Measurements from ENCODE around the gene TBC1D22A.

The TBC1D22A gene

DNA sequence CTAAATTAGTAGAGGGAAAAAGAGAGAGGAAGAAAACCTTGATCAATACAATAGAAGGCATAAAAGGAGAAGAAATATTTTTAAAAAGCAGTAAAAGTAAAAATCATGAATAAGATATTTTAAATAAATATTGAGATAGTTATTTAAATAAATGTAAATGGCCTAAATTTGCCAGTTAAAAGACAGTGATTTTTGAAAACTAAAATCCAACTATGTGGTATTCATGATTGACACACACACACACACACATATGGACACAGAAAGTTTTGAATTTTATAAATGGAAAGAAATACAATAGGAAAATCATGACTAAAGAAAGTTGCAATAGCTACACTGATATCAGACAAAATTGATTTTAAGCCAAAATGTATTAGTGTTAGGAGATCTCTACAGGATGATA is 313.1 kb downstream of the TBC1D22A start:
- DNase-seq (ENCODE audit: low read depth, low spot score) = no peak

DNA sequence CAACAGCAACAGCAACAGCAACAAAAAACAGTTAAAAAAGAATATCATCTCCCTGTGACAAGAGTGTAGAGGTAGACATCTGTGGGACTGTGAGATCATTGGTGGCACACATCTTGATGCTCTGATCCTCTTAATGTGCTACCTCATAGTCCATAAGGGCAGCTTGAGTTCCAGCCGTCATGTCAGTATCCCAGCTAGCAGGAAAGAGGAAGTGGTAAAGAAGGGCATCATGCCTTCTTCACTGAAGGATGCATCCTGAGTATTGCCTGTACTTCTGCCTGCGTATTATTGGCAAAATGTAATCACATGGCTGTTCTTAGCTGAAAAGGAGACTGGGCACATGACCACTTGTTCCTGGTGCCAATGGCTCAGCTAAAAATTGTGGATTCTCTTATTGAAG is 314.3 kb downstream of the TBC1D22A start:
- DNase-seq (ENCODE audit: low read depth, low spot score) = no peak

DNA sequence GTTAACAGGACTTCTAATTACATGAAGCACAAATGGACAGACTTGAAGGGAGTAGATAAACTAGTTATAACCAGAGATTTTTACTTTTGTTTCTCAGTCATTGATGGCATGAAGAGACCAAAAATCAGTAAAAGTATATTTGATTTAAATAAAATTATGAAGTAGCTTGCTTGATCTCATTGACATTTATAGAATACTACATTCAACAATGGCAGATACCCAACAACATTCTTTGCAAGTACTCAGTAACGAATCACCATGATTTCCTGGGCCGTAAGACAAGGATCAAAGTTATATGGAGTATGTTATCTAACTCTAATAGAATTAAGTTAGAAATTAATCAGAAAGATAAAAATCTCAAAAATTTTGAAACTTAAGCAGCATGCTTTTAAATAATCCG is 317.6 kb downstream of the TBC1D22A start:
- DNase-seq (ENCODE audit: low read depth, low spot score) = no peak

DNA sequence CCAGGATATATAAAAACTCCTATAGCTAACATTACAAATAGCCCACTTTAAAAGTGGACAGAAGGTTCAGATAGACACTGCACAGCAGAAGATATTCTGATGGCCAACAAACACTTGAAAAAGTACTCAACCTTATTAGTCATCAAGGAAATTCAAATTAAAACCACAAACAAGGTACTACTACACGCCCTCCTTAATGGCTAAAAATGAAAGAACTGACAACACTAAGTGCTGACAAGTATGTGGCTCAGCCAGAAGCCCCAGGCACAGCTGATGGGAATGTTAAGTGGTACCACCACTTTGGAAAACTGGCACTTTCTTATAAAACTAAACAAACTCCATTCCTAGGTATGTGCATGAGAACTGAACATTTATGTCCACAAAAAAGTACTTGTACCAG is 320.1 kb downstream of the TBC1D22A start:
- no peak for DNase-seq (ENCODE audit: low read depth, low spot score)

DNA sequence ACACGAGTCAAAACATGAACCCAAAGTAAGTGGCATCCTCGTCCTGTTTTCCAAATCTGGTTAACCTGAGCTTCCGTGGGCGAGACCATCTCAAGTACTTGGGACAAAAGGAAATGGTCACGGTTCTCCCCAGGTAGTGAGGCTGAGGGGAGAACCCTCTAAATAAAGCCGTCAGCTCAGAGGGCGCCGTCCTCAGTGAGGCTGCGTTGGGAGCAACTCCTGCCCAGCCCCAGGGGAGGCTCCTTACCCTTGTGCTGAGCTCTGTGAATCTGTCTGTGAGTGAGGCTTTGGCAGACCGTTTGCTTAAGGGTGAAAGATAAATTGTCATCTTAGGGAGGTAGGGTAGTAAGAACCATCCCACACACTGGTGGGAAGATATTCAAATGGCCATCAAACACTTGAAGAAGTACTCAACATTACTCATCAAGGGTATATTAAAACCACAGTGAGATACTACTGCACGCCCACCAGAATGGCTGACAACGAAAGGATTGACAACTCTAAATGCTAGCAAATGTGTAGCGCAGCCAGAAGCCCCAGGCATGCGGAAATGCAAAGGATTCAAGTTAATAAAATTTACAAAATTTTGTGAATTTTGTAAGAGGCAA is 321.0 kb downstream of the TBC1D22A start:
- no peak for DNase-seq (ENCODE audit: low read depth, low spot score)

DNA sequence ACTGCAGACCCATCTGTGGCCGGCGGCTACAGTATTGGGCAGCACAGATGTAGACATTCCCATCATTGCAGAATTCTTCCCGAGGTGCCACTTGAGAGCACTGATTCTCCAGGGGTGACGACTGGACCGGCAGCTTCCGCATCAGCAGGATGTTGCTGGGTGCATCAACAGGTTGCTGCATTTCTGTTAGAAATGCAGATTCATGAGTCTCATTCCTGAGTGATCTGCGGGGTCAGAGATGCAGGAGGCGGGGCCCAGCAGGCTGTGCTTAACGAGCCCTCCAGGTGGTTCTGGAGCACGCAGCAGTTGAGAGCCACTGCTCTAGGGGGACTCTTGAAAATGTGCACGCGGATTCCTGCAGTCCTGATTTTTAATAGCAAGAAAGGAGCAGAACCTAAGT is 321.8 kb downstream of the TBC1D22A start:
- DNase-seq (ENCODE audit: low read depth, low spot score) = no peak

DNA sequence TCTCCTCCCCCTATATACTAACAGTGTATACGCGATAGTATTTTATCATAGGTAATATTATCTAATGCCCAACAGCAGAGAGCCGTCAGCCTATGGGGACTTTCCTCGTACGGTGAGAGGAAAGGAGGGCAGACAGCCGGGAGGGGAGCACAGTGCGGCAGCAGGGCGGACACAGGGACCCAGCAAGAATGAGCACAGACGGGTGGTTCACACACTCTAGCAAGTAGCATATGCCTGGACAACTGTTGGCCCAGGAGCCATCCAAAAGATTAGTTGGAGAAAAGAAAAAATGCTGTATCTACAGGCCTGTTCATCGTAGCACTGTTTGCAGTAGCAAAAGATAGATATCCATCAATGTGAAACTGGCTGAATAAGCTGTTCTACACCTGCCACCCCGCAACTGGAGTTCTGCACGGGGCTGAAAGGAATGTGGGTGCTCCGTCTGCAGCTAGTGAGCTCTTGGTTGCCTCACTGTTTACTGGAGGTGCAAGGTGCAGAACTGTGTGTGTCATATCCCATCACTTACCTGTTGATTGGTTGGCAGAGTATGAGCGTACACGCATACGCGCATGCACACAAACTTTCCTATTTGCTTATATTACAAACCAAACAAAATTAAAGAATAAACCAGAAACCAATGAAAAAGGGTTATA is 324.3 kb downstream of the TBC1D22A start:
- no peak for DNase-seq (ENCODE audit: low read depth, low spot score)

DNA sequence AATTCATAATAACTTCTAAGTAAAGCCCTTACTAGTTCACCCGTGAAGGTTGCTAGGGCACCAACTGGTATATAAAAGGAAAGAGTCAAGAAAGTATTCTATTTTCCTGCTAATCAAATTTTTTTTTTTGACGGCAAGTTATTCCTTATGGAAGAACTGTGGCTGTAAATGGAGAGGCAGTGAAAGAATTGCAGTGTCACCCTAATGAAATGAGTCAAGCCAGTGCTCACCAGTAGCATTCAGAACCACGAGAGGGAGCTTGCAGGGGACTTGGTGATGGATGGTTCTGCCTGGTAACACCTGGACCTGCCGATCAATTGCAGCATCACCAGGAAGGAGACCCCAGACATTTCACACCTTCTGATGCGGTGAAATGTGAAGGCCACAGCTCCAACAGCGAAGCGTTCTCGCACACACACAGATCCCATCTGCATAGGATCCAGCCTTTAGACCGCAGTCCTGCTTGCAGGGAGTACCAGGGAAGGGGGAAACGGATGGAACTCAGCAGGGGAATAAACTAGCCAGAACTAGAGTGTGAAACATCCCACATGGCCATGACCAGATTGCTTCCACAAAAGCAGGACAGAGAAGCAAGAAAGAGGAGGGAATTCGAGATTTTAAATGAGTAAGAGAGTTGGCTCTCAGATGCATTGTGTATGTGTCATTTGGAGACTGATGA is 326.2 kb downstream of the TBC1D22A start:
- DNase-seq (ENCODE audit: low read depth, low spot score) = no peak

DNA sequence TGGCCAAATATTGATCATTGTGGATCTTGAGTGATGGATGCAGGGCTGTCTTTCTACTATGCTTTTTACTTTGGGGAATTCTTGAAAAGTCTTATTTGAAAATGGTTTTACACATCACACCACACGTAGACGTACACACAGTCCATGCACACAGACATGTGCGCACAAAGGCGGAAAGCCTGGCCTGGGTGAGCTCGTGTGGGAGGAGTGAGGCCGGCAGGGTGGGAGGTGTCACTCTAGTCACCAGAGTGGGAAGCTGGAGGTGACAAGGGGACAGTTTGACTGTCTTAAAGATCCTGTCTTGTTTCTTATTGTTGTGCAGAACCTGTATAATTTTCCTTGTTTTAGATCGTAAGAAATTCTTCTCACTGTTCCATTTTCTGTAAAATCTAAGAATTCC is 326.9 kb downstream of the TBC1D22A start:
- DNase-seq (ENCODE audit: low read depth, low spot score) = no peak

DNA sequence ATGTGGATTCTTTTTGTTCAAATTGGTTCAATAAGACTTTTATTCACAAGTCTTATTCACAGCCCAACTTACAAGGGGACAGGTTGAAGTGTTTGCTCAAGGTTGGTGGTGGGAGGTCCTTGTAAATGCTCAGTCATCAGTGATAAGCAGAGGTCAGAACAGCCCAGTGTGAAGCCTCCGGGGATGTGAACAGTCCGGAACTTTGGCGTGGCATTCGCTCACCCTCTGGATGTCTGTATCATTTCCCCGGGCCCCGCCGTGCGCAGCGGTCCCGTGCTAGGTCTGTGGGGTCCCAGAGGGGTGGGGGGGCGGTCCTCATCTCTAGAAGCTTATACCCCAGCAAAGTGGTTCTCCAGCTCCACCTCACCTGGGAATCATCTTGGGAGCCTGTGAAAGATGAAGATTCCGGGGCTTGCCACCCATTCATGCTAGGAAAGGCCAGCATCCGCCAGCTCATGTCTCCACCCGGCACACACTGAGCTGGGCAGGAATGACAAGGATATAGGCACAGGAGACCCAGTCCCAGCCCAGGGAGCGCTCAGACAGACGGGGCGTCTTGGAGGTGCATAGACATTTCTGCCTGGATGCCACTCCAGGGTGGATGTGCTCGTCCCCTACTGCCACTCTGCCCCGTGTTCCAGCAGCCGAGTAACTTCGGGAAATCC is 327.5 kb downstream of the TBC1D22A start:
- no peak for DNase-seq (ENCODE audit: low read depth, low spot score)

DNA sequence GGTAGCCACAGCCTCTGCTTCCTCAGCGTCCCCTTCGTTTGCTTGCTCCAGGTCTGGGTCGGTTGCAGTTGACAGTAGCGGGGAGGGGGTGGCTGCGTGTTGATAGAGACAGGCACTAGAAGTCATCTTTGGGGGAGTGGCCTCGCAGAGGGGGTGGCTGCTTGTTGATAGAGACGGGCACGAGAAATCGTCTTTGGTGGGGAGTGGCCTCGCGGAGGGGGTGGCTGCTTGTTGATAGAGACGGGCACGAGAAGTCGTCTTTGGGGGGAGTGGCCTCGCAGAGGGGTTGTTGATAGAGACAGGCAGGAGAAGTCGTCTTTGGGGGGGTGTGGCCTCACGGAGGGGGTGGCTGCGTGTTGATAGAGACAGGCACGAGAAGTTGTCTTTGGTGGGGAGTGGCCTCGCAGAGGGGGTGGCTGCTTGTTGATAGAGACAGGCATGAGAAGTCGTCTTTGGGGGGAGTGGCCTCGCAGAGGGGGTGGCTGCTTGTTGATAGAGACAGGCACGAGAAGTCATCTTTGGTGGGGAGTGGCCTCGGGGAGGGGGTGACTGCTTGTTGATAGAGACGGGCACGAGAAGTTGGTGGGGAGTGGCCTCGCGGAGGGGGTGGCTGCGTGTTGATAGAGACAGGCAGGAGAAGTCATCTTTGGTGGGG is 328.3 kb downstream of the TBC1D22A start:
- no peak for DNase-seq (ENCODE audit: low read depth, low spot score)

DNA sequence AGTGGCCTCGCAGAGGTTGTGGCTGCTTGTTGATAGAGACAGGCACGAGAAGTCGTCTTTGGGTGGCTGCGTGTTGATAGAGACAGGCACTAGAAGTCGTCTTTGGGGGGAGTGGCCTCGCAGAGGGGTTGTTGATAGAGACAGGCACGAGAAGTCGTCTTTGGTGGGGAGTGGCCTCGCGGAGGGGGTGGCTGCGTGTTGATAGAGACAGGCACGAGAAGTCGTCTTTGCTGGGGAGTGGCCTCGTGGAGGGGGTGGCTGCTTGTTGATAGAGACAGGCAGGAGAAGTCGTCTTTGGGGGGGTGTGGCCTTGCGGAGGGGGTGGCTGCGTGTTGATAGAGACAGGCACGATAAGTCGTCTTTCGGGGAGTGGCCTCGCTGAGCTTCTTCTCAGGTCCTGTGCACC is 328.8 kb downstream of the TBC1D22A start:
- no peak for DNase-seq (ENCODE audit: low read depth, low spot score)

DNA sequence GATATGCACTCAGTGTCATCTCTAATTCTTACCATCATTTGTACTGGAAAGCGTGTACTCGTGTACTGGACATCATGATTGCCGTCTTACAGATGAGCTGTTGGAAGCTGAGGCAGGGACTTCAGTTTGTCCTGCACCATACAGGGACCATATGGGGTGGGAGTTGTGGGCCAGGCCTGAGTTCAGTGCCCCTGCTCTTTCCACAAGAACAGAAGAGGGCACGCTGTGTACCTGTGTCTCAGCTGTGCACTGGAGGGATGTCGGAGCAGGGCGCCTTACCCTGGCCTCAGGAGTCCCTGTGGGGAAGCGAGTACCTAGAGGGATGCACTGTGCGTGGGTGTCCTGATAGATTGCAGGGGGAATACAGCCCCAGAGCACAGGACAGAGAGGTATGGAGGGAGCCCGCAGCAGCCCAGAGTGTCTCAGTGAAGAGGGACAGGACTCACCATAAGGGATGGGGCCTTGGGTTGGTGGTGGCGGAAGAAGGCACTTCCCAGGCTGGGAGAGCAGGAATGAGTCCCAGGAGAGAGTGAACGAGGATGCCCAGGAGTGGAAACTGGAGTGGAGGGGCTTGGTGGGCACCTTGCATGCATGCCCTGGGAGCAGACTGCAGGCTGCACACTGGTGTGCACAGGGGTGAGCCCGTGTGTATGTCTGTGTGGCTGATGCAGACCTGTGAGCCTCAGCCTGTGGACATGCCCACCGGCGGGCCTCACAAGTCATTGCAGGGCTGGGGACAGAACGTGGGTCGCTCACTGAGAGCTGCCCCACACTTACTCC is 329.7 kb downstream of the TBC1D22A start:
- DNase-seq (ENCODE audit: low read depth, low spot score) = no peak

DNA sequence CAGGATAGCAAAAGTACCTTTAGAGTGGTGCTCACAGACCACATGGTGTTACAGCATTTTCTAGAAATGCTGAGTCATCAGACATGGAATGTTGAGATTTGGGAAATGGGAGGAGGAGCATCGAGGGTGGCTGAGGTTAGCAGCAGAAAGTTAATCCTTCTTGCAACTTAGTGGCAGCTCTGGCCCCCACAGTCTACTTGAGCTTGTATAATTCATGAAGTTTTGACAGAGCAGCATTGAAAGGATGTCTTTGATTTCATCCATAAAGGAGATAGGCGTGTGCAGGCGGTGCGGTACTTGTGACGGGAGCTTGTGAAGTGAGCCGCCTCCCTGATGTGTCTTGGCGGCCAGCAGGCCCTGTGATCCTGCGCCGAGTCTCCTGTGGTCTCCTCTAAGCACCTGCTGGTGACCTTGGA is 330.5 kb downstream of the TBC1D22A start:
- no peak for DNase-seq (ENCODE audit: low read depth, low spot score)

DNA sequence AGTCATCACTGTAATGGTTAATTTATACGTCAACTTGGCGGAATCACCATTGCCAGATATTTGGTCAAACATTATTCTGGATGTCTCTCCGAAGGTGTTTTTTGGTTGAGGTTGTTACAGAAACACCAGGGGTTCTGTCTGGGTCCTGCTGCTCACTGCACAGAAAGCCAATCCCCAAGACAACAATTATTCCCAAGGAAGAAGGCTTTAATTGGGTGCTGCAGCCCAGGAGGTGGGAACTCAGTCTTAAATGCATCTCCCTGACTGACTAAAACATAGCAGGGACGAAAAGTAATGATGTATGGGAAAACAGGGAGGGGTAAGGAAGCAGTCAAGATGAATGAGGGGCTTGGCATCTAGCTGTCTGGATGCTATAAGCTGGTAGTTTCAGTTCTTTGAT is 331.3 kb downstream of the TBC1D22A start:
- DNase-seq (ENCODE audit: low read depth, low spot score) = no peak

DNA sequence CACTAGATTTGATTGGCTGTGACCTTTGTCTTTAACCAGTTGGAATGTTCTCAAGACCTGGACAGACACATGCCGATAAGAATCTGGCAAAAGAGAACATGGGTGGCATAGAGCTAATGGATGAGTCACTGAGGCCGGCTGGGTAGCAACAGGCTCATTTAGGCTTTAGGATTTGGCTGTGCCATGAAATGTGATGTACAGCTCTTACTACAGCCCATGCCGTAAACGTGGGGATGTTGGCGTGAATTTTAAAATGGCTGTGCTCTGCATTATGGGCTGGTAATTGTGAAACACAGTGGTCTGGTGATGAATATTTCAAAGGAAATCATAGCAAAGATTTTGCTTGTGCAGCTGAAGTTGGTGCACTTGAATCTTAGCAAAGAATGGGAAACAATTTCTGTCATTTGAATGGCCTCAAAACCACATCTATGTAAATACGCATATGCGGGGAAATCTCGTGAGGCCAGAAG is 332.4 kb downstream of the TBC1D22A start:
- no peak for DNase-seq (ENCODE audit: low read depth, low spot score)

DNA sequence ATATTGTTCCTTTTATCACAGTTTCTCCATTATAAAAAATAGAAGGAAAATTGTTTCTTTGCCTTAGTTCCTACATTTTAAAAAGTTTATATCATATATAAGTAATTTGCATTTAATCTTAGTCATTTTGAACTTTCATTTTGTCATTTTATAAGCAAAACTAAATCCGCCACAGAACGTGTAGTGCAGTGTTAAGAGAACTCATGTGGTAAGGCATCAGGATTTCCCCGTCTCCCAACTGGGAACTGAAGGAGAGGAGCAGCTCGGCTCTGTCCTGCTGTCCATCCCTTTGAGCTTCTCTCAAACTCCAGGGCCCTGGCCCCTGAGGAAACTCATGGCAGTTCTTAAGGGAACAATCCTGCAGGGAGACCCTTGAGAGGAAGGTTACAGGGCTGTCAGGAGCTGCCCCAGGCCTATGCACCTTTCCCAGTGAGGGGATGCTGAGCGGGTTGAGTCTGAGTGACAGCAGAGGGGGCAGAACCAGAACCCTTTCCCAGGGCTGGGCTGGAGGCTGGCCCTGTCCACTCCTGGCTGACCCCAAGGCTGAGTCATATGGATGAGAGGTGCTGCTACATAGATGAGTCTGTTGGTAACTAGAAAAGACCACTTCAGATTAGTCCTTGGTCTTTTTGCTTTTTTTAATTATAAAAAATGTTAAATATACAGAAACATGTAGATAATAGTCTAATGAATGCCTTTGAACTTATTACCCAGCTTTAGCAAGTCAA is 333.1 kb downstream of the TBC1D22A start:
- DNase-seq (ENCODE audit: low read depth, low spot score) = no peak

DNA sequence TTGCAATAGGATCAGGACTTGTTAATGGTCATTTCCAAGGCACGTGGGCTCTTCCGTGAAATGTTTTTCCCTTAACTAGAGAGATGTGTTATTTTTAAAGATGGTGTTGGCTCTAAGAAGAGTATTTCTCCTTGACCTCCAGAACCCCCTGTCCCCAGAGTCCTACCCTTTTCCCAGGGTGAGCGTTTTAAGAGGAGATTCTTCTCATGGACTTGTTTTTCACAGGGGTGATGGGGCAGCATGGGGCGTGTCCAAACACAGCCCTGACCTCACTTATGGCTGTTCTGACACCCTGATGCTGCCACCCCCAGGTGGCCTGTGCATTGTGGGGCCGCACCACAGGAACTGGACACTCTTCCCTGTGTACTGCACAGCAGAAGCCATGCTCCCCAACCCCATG is 335.7 kb downstream of the TBC1D22A start:
- DNase-seq (ENCODE audit: low read depth, low spot score) = no peak

DNA sequence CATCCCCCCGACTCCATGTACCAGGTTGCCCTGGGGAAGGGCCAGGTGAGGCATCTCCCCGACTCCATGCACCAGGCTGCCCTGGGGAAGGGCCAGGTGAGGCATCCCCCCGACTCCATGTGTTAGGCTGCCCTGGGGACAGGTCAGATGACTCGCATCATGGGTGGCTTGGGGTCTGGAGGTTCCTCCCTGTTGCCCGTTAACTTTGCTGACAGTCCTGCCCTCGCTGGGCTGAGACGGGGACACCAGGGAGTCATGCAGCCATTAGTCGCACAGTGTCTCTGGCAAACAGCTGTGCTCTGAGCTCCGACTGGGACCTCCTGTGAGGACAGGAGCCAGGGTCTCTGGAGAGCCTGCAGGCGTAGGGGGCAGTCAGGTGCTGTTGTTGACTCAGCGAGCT is 336.1 kb downstream of the TBC1D22A start:
- no peak for DNase-seq (ENCODE audit: low read depth, low spot score)

DNA sequence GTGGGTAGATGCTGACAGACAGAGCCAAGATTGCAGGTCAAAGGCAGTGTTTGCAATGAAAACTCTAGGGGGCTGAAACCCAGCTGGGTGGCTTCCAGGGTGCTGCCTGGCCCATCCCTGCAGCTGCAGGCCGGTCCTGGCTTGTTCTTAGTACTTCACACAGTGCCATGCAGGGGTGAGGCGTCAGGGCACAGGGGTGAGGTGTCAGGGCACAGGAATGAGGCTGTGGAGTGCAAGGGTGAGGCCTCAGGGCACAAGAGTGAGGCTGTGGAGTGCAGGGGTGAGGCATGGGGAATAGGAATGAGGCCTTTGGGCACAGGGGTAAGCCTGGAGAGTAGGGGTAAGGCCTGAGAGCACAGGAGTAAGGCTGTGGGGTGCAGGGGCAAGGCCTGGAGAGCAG is 337.6 kb downstream of the TBC1D22A start:
- no peak for DNase-seq (ENCODE audit: low read depth, low spot score)
